Astrocyte of the hippocampus (primary cell): ENCODE results near the gene SRSF11.

Experiments
- DNase-seq: peaks from one replicate; pipeline ENCODE4 v3.0.0; 2011; ENCODE audit warnings: low read depth, low spot score

SRSF11 gene

GRCh38 chr1:70222716-70223235 lies 1.6 kb downstream of the SRSF11 start:
- DNase-seq: no peak

DNA sequence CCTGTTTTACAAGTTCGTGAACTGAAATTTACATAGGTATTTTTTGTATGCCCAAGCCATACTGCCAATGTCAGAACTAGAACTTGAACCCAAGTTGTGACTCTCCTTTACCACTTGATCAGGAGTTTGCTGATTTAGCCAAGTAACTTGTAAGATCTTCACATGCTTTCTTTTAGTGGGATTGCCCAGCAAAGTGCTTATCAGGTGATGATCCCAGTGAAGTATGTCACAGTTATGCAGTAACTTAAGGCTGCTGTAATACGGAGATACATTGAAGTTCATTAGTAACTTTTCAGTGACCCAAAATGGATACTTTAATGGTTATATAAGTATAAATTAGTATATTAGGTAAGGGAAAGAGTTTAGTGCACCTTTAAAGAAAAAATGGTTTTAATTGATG lies 3.8 kb downstream of the SRSF11 start:
- no peak for DNase-seq

DNA sequence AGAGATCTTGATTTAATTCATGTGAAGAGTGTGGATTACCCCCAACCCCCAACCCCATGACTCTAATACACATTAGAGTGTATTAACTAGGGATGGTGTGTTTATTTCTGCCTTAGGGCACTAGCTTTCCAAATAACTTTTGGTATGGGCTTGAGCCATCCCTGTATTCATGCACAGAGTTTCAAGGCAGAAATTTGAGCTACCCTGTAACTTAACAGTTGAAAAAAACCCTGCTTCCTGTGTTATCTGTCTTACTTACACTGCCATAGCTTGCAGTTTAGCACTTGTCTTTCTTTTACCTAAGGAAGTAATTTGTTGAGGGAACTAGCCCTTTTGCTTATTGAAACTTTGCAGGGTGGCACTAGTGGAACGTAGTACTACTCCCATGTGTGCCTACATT lies 6.3 kb downstream of the SRSF11 start:
- DNase-seq: no peak

- no peak for DNase-seq
Observed at GRCh38 chr1:70228670-70229069, 7.5 kb downstream of the SRSF11 start.

DNA sequence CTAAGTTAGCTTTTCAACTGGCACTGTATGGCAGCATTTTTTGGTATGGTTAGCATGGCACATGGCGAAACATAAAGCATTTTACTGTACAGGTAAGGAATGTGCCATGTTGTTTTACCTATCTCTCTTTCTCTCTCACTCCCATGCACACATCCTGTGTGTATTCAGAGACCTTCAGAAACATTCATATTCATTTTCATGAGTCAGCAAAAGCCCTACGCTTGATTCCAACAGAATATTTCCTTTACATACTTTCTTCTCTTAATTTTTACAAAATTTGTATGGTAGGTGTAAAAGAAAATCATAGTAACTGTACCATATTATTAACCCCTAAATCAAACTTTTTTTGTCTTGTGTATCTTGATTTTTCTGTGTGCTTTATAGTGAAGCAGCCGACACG lies 10.3 kb downstream of the SRSF11 start:
- no peak for DNase-seq

- no peak for DNase-seq
Observed at GRCh38 chr1:70234733-70235132, 13.6 kb downstream of the SRSF11 start.

DNA sequence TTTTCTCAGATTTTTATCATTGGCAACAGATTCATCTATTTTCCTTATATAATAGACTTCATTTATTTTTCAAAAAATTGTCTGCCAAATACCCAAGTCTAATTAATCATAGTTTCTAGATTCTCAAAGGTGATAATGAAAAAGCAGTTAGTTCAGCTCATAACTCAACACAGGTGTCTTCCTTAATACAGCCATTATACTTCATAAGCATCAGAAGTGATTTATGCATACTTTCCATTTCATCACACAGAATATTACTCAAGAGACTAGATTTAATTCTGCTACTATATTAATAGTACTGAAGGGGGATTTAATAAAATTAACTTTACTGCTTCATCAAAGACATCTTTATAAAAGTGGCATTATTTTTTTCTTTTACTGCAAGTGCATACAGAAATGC lies 18.8 kb downstream of the SRSF11 start:
- no peak for DNase-seq

DNA sequence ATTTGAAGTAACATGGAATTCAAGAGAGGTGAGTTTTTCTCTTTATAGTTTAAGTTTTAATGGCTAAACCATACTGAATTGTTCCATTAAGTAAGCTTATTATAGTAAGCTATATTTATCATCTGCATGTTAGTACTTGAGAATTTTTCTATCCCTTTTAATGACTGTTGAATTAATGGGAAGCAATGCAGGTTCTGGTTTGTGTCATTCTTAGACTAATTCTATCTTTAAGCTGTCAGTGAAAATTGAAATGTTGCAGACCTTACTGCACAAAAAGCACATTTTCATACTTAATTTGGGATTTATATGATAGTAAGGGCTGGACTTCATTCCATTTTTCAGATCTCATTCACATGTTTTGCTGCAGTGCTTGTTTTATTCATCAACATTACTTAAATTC lies 25.9 kb downstream of the SRSF11 start:
- no peak for DNase-seq

GRCh38 chr1:70247768-70248167 lies 26.6 kb downstream of the SRSF11 start:
- DNase-seq: no peak

- DNase-seq: no peak
Observed at GRCh38 chr1:70248729-70249128, 27.5 kb downstream of the SRSF11 start.

DNA sequence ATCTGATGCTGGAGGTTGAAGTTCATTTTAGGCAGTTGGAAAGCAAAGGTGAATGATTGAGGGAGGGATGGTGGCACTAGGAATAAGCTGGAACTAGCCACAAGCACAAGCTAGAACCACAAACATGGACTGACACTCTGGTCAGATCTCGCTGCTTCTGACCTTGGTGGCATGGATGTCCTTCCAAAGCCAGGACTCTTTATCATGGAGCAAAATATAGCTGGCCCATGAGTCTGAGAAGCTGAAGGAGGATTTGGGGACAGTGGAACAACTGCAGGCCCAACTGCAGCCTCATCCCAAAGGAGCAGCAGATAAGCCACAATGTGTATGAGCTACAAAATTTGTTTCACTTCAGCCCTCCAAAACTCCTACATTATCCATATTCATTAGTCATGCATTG lies 35.5 kb downstream of the SRSF11 start:
- DNase-seq: no peak

DNA sequence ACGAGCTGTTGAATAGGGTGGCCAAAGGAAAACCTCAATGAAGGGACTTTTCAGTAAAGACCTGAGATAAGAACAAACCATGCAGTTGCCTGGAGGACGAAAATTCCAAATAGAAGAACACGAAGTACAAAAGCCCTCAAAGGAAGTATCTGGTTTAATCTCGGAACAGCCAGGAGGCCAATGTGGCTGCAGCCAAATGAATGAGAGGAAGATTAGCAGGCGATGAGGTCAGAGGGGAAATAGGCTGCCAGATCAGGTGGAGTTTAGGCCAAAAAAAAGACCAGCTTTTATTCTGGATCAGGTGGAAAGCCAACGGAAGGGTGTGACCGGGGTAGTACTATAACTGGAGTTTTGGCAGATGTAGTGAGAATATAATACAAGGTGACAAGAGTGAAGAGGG lies 43.7 kb downstream of the SRSF11 start:
- no peak for DNase-seq

- DNase-seq: no peak
Observed at GRCh38 chr1:70265946-70266345, 44.8 kb downstream of the SRSF11 start.

GRCh38 chr1:70277875-70278274 lies 56.7 kb downstream of the SRSF11 start:
- DNase-seq: no peak

GRCh38 chr1:70278710-70279109 lies 57.5 kb downstream of the SRSF11 start:
- DNase-seq: no peak

- DNase-seq: no peak
Observed at GRCh38 chr1:70284366-70284765, 63.2 kb downstream of the SRSF11 start.

DNA sequence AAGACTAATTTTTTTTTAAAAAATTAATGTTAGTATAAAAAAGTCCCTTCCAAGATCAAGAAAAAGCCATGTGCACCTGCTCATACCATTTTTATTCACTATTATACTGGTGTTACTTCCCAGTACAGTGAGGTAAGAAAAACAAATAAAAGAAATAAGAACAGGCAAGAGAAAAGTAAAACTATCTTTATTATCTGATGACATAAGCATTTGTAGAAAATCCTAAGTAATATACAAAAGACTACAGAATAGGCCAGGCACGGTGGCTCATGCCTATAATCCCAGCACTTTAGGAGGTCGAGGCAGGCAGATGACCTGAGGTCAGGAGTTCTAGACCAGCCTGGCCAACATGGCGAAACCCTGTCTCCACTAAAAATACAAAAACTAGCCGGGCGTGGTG lies 65.3 kb downstream of the SRSF11 start:
- DNase-seq: no peak

- DNase-seq: no peak
Observed at GRCh38 chr1:70288166-70288565, 67.0 kb downstream of the SRSF11 start.

DNA sequence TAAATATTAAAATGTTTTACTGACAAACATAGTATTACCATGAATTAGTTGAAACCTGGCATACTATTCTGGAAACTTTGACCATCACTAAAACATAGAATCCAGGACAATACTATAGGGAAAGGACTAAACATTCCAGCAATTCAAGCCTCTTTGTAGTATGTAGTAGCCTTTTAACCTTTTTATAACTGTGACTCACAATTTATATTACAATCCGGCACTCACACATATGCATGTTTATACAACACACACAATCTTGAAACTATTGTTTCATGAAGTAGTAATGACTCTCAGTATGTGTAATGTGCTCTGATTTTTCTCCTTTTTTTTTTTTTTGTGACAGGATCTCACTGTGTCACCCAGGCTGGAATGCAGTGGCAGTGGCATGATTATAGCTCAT lies 69.0 kb downstream of the SRSF11 start:
- peak; percentile 6 for DNase-seq

- no peak for DNase-seq
Observed at GRCh38 chr1:70293186-70293843, 72.1 kb downstream of the SRSF11 start.

- no peak for DNase-seq
Observed at GRCh38 chr1:70295749-70296148, 74.6 kb downstream of the SRSF11 start.

DNA sequence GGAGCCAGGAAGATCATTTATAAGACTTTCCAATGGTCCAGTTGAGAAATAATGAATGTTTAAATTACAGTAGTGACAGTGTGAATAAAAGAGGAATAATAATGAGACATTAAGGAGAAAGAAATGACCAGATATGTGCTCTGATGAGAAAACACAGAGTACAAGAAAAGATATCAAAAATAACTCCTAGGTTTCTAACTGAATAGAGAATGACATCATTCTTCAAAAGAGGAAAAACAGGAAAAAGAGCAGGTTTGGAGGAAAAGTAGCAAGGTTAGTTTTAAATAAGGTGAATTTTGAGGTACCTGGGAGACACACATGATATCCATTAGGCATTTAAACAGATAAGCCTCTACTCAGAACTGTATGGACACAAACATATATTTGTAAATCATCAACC lies 78.3 kb downstream of the SRSF11 start:
- no peak for DNase-seq
